Activated naive CD8-positive, alpha-beta T cell treated with anti-CD3 and anti-CD28 coated beads, Interleukin-2, amount 10 ng/mL, durations not matched to agents 7 days and 5 days (primary cell): ENCODE measurements around the gene GLT1D1. TPM values are rescaled to one million over a fixed set of nuclear protein-coding genes. Genes with fewer than 3 reads are reported as not detected.

Source experiments
- ATAC-seq: fragments of 150-1000 bp; cut with Tn5 transposase; one replicate; pipeline ENCODE4 v1.10.0; 2021; ENCODE audit warnings: low read depth, moderate library complexity
- POLR2A ChIA-PET: fragments of 350-600 bp; sonication (Branson Sonifier 250); formaldehyde crosslinking; loops from one replicate; lab custom pipeline; 2021; ENCODE audit warnings: antibody characterized with exemption; lab: Charles Lee
- DNase-seq: peaks from one replicate; pipeline ENCODE4 v3.0.0; 2021
- H3K27ac Mint-ChIP-seq: one replicate; pipeline ENCODE4 v1.8.0; 2022; ENCODE audit warnings: mild to moderate bottlenecking, mixed read lengths
- H3K27me3 Mint-ChIP-seq: one replicate; pipeline ENCODE4 v1.8.0; 2022; ENCODE audit warnings: mild to moderate bottlenecking, moderate library complexity, mixed read lengths
- H3K36me3 Mint-ChIP-seq: one replicate; pipeline ENCODE4 v1.8.0; 2021; ENCODE audit warnings: mild to moderate bottlenecking, mixed read lengths
- H3K4me1 Mint-ChIP-seq: one replicate; pipeline ENCODE4 v1.8.0; 2021; ENCODE audit warnings: mixed read lengths
- H3K4me3 Mint-ChIP-seq: one replicate; pipeline ENCODE4 v1.8.0; 2022; ENCODE audit warnings: mild to moderate bottlenecking, moderate library complexity, mixed read lengths
- H3K9me3 Mint-ChIP-seq: one replicate; pipeline ENCODE4 v1.8.0; 2021; ENCODE audit warnings: mixed read lengths
- total RNA-seq, 2 experiments: library from RNA; stranded (reverse); gene quantifications; one replicate each; pipeline ENCODE4 v1.2.3, GENCODE V29; 2021

GLT1D1 gene
- total RNA-seq, 2 experiments from 2014 or later = not detected

GRCh38 chr12:129005416-129005815 is 152.1 kb downstream of the GLT1D1 start:
- Mint-ChIP-seq H3K36me3 (no peaks in the 10 kb centered on the region), H3K4me3 (no peak overlapping the region), H3K27ac (no peak overlapping the region), H3K9me3 (peaks cover 12% of the 10 kb centered on the region), H3K27me3 (peaks cover 3% of the 10 kb centered on the region), H3K4me1 (no peaks in the 10 kb centered on the region)
- no peak for ATAC-seq
- POLR2A ChIA-PET = no interaction called here
- no peak for DNase-seq

- Mint-ChIP-seq H3K4me1 (no peaks in the 10 kb centered on the region), H3K27ac (no peak overlapping the region), H3K4me3 (no peak overlapping the region), H3K27me3 (peaks cover 3% of the 10 kb centered on the region), H3K36me3 (no peaks in the 10 kb centered on the region), H3K9me3 (peaks cover 12% of the 10 kb centered on the region)
- DNase-seq (no peak), ATAC-seq (no peak)
- POLR2A ChIA-PET = no interaction called here
Measured at GRCh38 chr12:129005829-129006228, 152.6 kb downstream of the GLT1D1 start.

- no peak for ATAC-seq
- no peak for DNase-seq
- Mint-ChIP-seq H3K27me3 (no peaks in the 10 kb centered on the region), H3K27ac (no peak overlapping the region), H3K4me3 (no peak overlapping the region), H3K9me3 (peaks cover 3% of the 10 kb centered on the region), H3K36me3 (no peaks in the 10 kb centered on the region), H3K4me1 (no peaks in the 10 kb centered on the region)
- POLR2A ChIA-PET = no interaction called here
Measured at GRCh38 chr12:129009833-129010622, 156.8 kb downstream of the GLT1D1 start.

- H3K36me3 Mint-ChIP-seq = no peaks in the 10 kb centered on the region
- POLR2A ChIA-PET = no interaction called here
- H3K4me3 Mint-ChIP-seq = no peak overlapping the region
- no peak for DNase-seq
- ATAC-seq = no peak
- H3K27me3 Mint-ChIP-seq = no peaks in the 10 kb centered on the region
- H3K27ac Mint-ChIP-seq = no peak overlapping the region
- peaks cover 2% of the 10 kb centered on the region for H3K9me3 Mint-ChIP-seq
- H3K4me1 Mint-ChIP-seq = no peaks in the 10 kb centered on the region
Measured at GRCh38 chr12:129016159-129016558, 162.9 kb downstream of the GLT1D1 start.

GRCh38 chr12:129025055-129025454 is 171.8 kb downstream of the GLT1D1 start:
- POLR2A ChIA-PET = no interaction called here
- H3K4me3 Mint-ChIP-seq = no peak overlapping the region

GRCh38 chr12:129028844-129029243 is 175.6 kb downstream of the GLT1D1 start:
- Mint-ChIP-seq H3K36me3 (no peaks in the 10 kb centered on the region), H3K9me3 (peaks cover 3% of the 10 kb centered on the region), H3K27ac (no peak overlapping the region), H3K4me3 (no peak overlapping the region), H3K4me1 (no peaks in the 10 kb centered on the region), H3K27me3 (no peaks in the 10 kb centered on the region)
- DNase-seq (no peak), ATAC-seq (no peak)
- POLR2A ChIA-PET = no interaction called here

More at GRCh38 chr12:129025055-129025454, 171.8 kb downstream of the GLT1D1 start:
- Mint-ChIP-seq H3K9me3 (peaks cover 3% of the 10 kb centered on the region), H3K27me3 (no peaks in the 10 kb centered on the region), H3K4me1 (no peaks in the 10 kb centered on the region), H3K27ac (no peak overlapping the region), H3K36me3 (no peaks in the 10 kb centered on the region)
- ATAC-seq (no peak), DNase-seq (no peak)

Other genes with a start within 250 kb of the GLT1D1 start
- gene SLC15A4, start 29.5 kb upstream of the GLT1D1 start, total RNA-seq = 10 to 100 TPM; 21.4 to 25.8 TPM